H1 (cell line): Measurements from ENCODE around the gene ARHGEF7. TPM values are rescaled to one million over a fixed set of nuclear protein-coding genes. Genes with fewer than 3 reads are reported as not detected.

Experiments used
- CTCF ChIA-PET: fragments of 300-600 bp; sonication (Branson Sonifier 250); formaldehyde crosslinking; loops from one replicate; lab custom pipeline; 2021; ENCODE audit not compliant: partially characterized antibody; lab: Charles Lee
- POLR2A ChIA-PET: fragments of 300-600 bp; sonication (Branson Sonifier 250); formaldehyde crosslinking; loops from one replicate; lab custom pipeline; 2021; ENCODE audit warnings: inconsistent platforms; ENCODE audit not compliant: partially characterized antibody; lab: Charles Lee
- DNase-seq, 2 experiments: peaks; one replicate each; pipeline versions ENCODE4 v3.0.0 to v3.0.0-alpha.2; 2010 to 2022; ENCODE audit warnings: low spot score in 2 of 2, low read depth in 1 of 2, mixed read lengths in 1 of 2
- FAIRE-seq: peaks from 2 replicates; lab custom pipeline; 2011; peaks lifted over from hg19 to GRCh38; lab: Jason Lieb, UNC
- H2AFZ ChIP-seq: 2 replicates; pipeline ENCODE4 v1.8.1; 2012; ENCODE audit warnings: low read length, inconsistent platforms
- H2AK5ac ChIP-seq: 2 replicates; pipeline ENCODE4 v1.6.1; 2013; ENCODE audit warnings: low read depth, low read length
- H2BK120ac ChIP-seq: replicated peaks from 2 replicates; pipeline ENCODE3; 2013; ENCODE audit warnings: low read depth, low read length, inconsistent platforms
- H2BK12ac ChIP-seq: 2 replicates; pipeline ENCODE4 v1.6.1; 2013; ENCODE audit warnings: low read depth, low read length
- H2BK15ac ChIP-seq: 2 replicates; pipeline ENCODE4 v1.6.1; 2013; ENCODE audit warnings: low read length
- H2BK20ac ChIP-seq: 2 replicates; pipeline ENCODE4 v1.6.1; 2013; ENCODE audit warnings: low read length
- H2BK5ac ChIP-seq: 2 replicates; pipeline ENCODE4 v1.6.1; 2013; ENCODE audit warnings: low read depth, low read length
- H3K14ac ChIP-seq: 2 replicates; pipeline ENCODE4 v1.6.1; 2013; ENCODE audit warnings: inconsistent platforms; ENCODE audit not compliant: insufficient read length
- H3K18ac ChIP-seq: 2 replicates; pipeline ENCODE4 v1.6.1; 2013; ENCODE audit warnings: low read length; ENCODE audit errors: extremely low read depth
- H3K23ac ChIP-seq: 2 replicates; pipeline ENCODE4 v1.6.1; 2013; ENCODE audit warnings: inconsistent platforms; ENCODE audit not compliant: insufficient read length
- H3K23me2 ChIP-seq: 2 replicates; pipeline ENCODE4 v1.6.1; 2013; ENCODE audit warnings: low read depth, low read length
- H3K27ac ChIP-seq: 2 replicates; pipeline ENCODE4 v1.6.1; 2011; ENCODE audit warnings: low read depth, low read length, inconsistent platforms
- H3K27me3 ChIP-seq, 4 experiments: replicated peaks in 1 of 4; 1 replicate in 1 of 4; 2 replicates in 3 of 4; pipeline versions ENCODE4 v1.6.1 to v1.8.1; 2011 to 2013; ENCODE audit warnings: low read length in 3 of 4, mild to moderate bottlenecking in 3 of 4, inconsistent platforms in 2 of 4, mixed read lengths in 2 of 4, moderate library complexity in 1 of 4; ENCODE audit not compliant: control insufficient read depth in 3 of 4, insufficient read depth in 3 of 4; ENCODE audit errors: extremely low read depth in 1 of 4
- H3K36me3 ChIP-seq, 4 experiments: 2 replicates each; pipeline versions ENCODE4 v1.6.1 to v1.8.1; 2011 to 2013; ENCODE audit warnings: mild to moderate bottlenecking in 4 of 4, low read length in 3 of 4, moderate library complexity in 2 of 4, control low read depth in 1 of 4, inconsistent platforms in 1 of 4; ENCODE audit not compliant: insufficient read depth in 4 of 4, control insufficient read depth in 2 of 4
- H3K4ac ChIP-seq: replicated peaks from 2 replicates; pipeline ENCODE3; 2013; ENCODE audit warnings: low read length, low read depth, mixed read lengths, inconsistent platforms; ENCODE audit not compliant: insufficient read length
- H3K4me1 ChIP-seq, 4 experiments: replicated peaks in 1 of 4; 1 replicate in 1 of 4; 2 replicates in 3 of 4; pipeline versions ENCODE4 v1.6.1 to v1.8.1; 2011 to 2013; ENCODE audit warnings: low read length in 3 of 4, inconsistent platforms in 2 of 4, mixed read lengths in 1 of 4; ENCODE audit not compliant: insufficient read depth in 4 of 4, control insufficient read depth in 3 of 4
- H3K4me2 ChIP-seq, 2 experiments: 2 replicates each; pipeline versions ENCODE4 v1.6.1 to v1.8.1; 2011 to 2013; ENCODE audit warnings: low read depth in 2 of 2, low read length in 2 of 2, control low read depth in 1 of 2, inconsistent platforms in 1 of 2, mild to moderate bottlenecking in 1 of 2; ENCODE audit not compliant: insufficient read depth in 1 of 2
- H3K4me3 ChIP-seq, 4 experiments: fragments of 200-600, 300-600 bp in 1 of 4; sonication (generic), shearing (Covaris generic), sonication (Bioruptor Twin) in 1 of 4; 2 replicates each; pipeline versions ENCODE4 v1.5.1 to v1.8.1; 2011 to 2016; ENCODE audit warnings: low read length in 4 of 4, low read depth in 3 of 4, control low read depth in 2 of 4, inconsistent platforms in 2 of 4, mild to moderate bottlenecking in 2 of 4, mixed read lengths in 1 of 4, moderate library complexity in 1 of 4; ENCODE audit not compliant: insufficient read depth in 2 of 4; ENCODE audit errors: extremely low read depth in 1 of 4
- H3K56ac ChIP-seq: replicated peaks from 2 replicates; pipeline ENCODE3; 2013; ENCODE audit warnings: low read depth, mild to moderate bottlenecking, mixed read lengths, low read length, inconsistent platforms; ENCODE audit not compliant: insufficient read length
- H3K79me1 ChIP-seq: 2 replicates; pipeline ENCODE4 v1.6.1; 2013; ENCODE audit warnings: low read depth, low read length, control low read depth
- H3K79me2 ChIP-seq, 2 experiments: 2 replicates each; pipeline versions ENCODE4 v1.6.1 to v1.8.1; 2012 to 2013; ENCODE audit warnings: low read length in 2 of 2, mild to moderate bottlenecking in 2 of 2, inconsistent platforms in 1 of 2; ENCODE audit not compliant: insufficient read depth in 2 of 2, control insufficient read depth in 1 of 2
- H3K9ac ChIP-seq, 4 experiments: replicated peaks in 1 of 4; 1 replicate in 1 of 4; 2 replicates in 3 of 4; pipeline versions ENCODE4 v1.6.1 to v1.8.1; 2011 to 2013; ENCODE audit warnings: low read depth in 3 of 4, low read length in 3 of 4, control low read depth in 2 of 4, mild to moderate bottlenecking in 2 of 4, moderate library complexity in 2 of 4, inconsistent platforms in 1 of 4; ENCODE audit errors: extremely low read depth in 1 of 4
- H3K9me3 ChIP-seq, 2 experiments: 2 replicates each; pipeline versions ENCODE4 v1.6.1 to v1.8.1; 2012 to 2013; ENCODE audit warnings: mild to moderate bottlenecking in 2 of 2, moderate library complexity in 2 of 2, control low read depth in 1 of 2, inconsistent platforms in 1 of 2, low read depth in 1 of 2, low read length in 1 of 2, mixed read lengths in 1 of 2; ENCODE audit not compliant: insufficient read depth in 2 of 2
- H4K20me1 ChIP-seq, 2 experiments: replicated peaks in 1 of 2; 2 replicates each; pipeline versions ENCODE3 to v1.8.1; 2011 to 2013; ENCODE audit warnings: inconsistent platforms in 2 of 2, low read length in 2 of 2, mild to moderate bottlenecking in 1 of 2; ENCODE audit not compliant: insufficient read depth in 2 of 2, control insufficient read depth in 1 of 2
- H4K5ac ChIP-seq: 2 replicates; pipeline ENCODE4 v1.6.1; 2013; ENCODE audit warnings: low read length, low read depth, mixed read lengths, inconsistent platforms; ENCODE audit not compliant: insufficient read length
- H4K8ac ChIP-seq: 2 replicates; pipeline ENCODE4 v1.8.0; 2013; ENCODE audit warnings: mild to moderate bottlenecking, moderate library complexity, low read length, inconsistent platforms; ENCODE audit not compliant: insufficient read depth; ENCODE audit errors: extremely low read depth
- H4K91ac ChIP-seq: replicated peaks from 2 replicates; pipeline ENCODE3; 2013; ENCODE audit warnings: low read length, mixed read lengths, inconsistent platforms; ENCODE audit not compliant: insufficient read length
- ATF3 ChIP-seq: IDR thresholded peaks from 2 replicates; pipeline ENCODE4 v1.6.1; 2011; ENCODE audit warnings: low read depth, mild to moderate bottlenecking, low read length; ENCODE audit not compliant: insufficient read depth
- TAF1 ChIP-seq: IDR thresholded peaks from 2 replicates; pipeline ENCODE4 v1.6.1; 2011; ENCODE audit warnings: mild to moderate bottlenecking, low read depth, low read length
- WGBS, 2 experiments: shearing (Covaris generic) in 1 of 2; methylation state at CpG; one replicate each; pipeline versions ENCODE4 v1.1.6 to v1.1.7; 2013 to 2015; ENCODE audit warnings: low lambda C conversion rate in 2 of 2, mixed read lengths in 2 of 2, inconsistent platforms in 1 of 2, low coverage in 1 of 2, missing lambda C conversion rate in 1 of 2; ENCODE audit not compliant: insufficient replicate concordance in 2 of 2, insufficient coverage in 1 of 2, insufficient read length in 1 of 2; ENCODE audit errors: extremely low coverage in 1 of 2, missing lambda C conversion rate in 1 of 2; 5-methylcytosine and 5-hydroxymethylcytosine counted together
- polyA plus RNA-seq, 7 experiments: library from polyadenylated mRNA; depleted of rRNA in 3 of 7; stranded (reverse) in 5 of 7; unstranded in 2 of 7; fragments of >200 nt in 5 of 7; fragments of 200-250 nt in 2 of 7; gene quantifications; 1 replicate in 5 of 7; 2 replicates in 1 of 7; 4 replicates in 1 of 7; pipeline versions ENCODE4 v1.2.1 to v1.2.3, GENCODE V29; 2011 to 2013; ENCODE audit warnings: missing spikeins in 2 of 7, mixed read lengths in 2 of 7
- total RNA-seq: library from RNA; stranded (reverse); fragmentation: NEBNext Ultra II Directional; extraction: Animal tissue kit (Norgen Biotek cat#: 25700); gene quantifications from 2 replicates; pipeline ENCODE4 v1.2.1, GENCODE V29; 2021

ARHGEF7 gene
- total and polyA plus RNA-seq, 2 of the 8 experiments (the other 6 are each of a cell fraction or from before 2014, with no cell fraction given), result 26.2 to 56.5 TPM

GRCh38 chr13:111212517-111212873 is 97.4 kb downstream of the ARHGEF7 start:
- no peak overlapping the region for H3K56ac ChIP-seq
- H4K91ac ChIP-seq, result no peak overlapping the region
- no peaks in the 10 kb centered on the region for H3K27me3 ChIP-seq
- H3K79me2 ChIP-seq, result peaks cover 0 to 92% of the 10 kb centered on the region in 2 experiments; a peak in 3 of 4 replicates
- peaks cover 6 to 19% of the 10 kb centered on the region in 2 experiments for H4K20me1 ChIP-seq
- peak overlapping the region in 1 of 4 experiments; percentile 19; a peak in 1 of 8 replicates for H3K4me3 ChIP-seq
- CTCF ChIA-PET, result interaction anchor here (0.6 to 9.6 kb wide), 9 partner anchors 10 to 144 kb away, joined by 3 to 65 read pairs (median 3); no protein-coding TSS in a partner anchor
- H3K23ac ChIP-seq, result no peak overlapping the region
- no peak overlapping the region for H3K27ac ChIP-seq
- FAIRE-seq, result no peak
- H4K8ac ChIP-seq, result no peak overlapping the region
- no peak overlapping the region for H2BK15ac ChIP-seq
- H3K4me1 ChIP-seq, result peaks cover 20 to 47% (median 38%) of the 10 kb centered on the region in 4 experiments
- H3K18ac ChIP-seq, result no peak overlapping the region
- no peak overlapping the region for H2AFZ ChIP-seq
- peak overlapping the region in 1 of 4 experiments; percentile 54; a peak in 1 of 7 replicates for H3K9ac ChIP-seq
- H2BK20ac ChIP-seq, result no peak overlapping the region
- H2AK5ac ChIP-seq, result no peak overlapping the region
- H3K4me2 ChIP-seq, result peak overlapping the region; percentile 61 to 74
- H3K9me3 ChIP-seq, result no peaks in the 10 kb centered on the region
- H3K23me2 ChIP-seq, result no peaks in the 10 kb centered on the region
- no peak overlapping the region; the same call in 1 of the 2 replicates for H2BK12ac ChIP-seq
- POLR2A ChIA-PET, result interaction anchor here (0.6 to 1.4 kb wide), 3 partner anchors 10 to 154 kb away, joined by 3 to 4 read pairs (median 3); no protein-coding TSS in a partner anchor
- no peak overlapping the region for H2BK5ac ChIP-seq
- H3K79me1 ChIP-seq, result peaks cover 14% of the 10 kb centered on the region
- no peak overlapping the region for H2BK120ac ChIP-seq
- no peak overlapping the region for H4K5ac ChIP-seq
- TF ChIP-seq ATF3 (no peak), TAF1 (no peak)
- no peak overlapping the region for H3K14ac ChIP-seq
- no peak for DNase-seq
- WGBS, 2 experiments, result 68% methylated on average over 4 of the region's 4 CpGs; no CpG with 5 or more reads in 1 of the 2 experiments
- no peaks in the 10 kb centered on the region for H3K36me3 ChIP-seq
- H3K4ac ChIP-seq, result no peak overlapping the region
